Stomach (tissue), 4 donors: ENCODE measurements around the gene CHAF1A.

ENCODE experiments used
- POLR2A ChIP-seq, 4 donors: fragments of 450-650 bp; IDR thresholded peaks; one replicate each; pipeline ENCODE4 v1.6.1; 2016; ENCODE audit warnings: antibody characterized with exemption in 4 of 4, control low read depth in 2 of 4, mild to moderate bottlenecking in 1 of 4, moderate library complexity in 1 of 4
- POLR2AphosphoS5 ChIP-seq, 3 donors: sonication (generic); formaldehyde crosslinking; IDR thresholded peaks; one replicate each; pipeline ENCODE4 v1.6.1; 2016; ENCODE audit warnings: antibody characterized with exemption in 3 of 3
- TF ChIP-seq, protein P1 (sequence below), 7 experiments: fragments of 450-650 bp in 4 of 7; fragments of 200-600 bp in 3 of 7; sonication (generic) in 3 of 7; IDR thresholded peaks; one replicate each; pipeline ENCODE4 v1.5.1; 2016 to 2019; ENCODE audit warnings: antibody characterized with exemption in 7 of 7, control low read depth in 2 of 7, mild to moderate bottlenecking in 1 of 7

GRCh38 chr19:4444765-4445741 is 42.6 kb downstream of the CHAF1A start:
- TF ChIP-seq POLR2A (IDR thresholded peaks at IDR 0.05), result no peak
- TF ChIP-seq POLR2AphosphoS5 (IDR thresholded peaks at IDR 0.05), result no peak
- TF ChIP-seq, protein P1, sequence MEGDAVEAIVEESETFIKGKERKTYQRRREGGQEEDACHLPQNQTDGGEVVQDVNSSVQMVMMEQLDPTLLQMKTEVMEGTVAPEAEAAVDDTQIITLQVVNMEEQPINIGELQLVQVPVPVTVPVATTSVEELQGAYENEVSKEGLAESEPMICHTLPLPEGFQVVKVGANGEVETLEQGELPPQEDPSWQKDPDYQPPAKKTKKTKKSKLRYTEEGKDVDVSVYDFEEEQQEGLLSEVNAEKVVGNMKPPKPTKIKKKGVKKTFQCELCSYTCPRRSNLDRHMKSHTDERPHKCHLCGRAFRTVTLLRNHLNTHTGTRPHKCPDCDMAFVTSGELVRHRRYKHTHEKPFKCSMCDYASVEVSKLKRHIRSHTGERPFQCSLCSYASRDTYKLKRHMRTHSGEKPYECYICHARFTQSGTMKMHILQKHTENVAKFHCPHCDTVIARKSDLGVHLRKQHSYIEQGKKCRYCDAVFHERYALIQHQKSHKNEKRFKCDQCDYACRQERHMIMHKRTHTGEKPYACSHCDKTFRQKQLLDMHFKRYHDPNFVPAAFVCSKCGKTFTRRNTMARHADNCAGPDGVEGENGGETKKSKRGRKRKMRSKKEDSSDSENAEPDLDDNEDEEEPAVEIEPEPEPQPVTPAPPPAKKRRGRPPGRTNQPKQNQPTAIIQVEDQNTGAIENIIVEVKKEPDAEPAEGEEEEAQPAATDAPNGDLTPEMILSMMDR (IDR thresholded peaks at IDR 0.05), result no peak
